Fibroblast of pulmonary artery (primary cell): ENCODE data around the gene DIAPH3.
A peak's percentile ranks its signal among the peaks of the same experiment; 100 is the strongest.

Source experiments
- DNase-seq: peaks from one replicate; pipeline ENCODE4 v3.0.0-alpha.2; 2010; ENCODE audit warnings: low read depth
- H3K4me3 ChIP-seq: replicated peaks from 2 replicates; pipeline ENCODE4 v1.5.1; 2011; ENCODE audit warnings: low read depth, mild to moderate bottlenecking, control low read depth, low read length, moderate library complexity
- CTCF ChIP-seq: IDR thresholded peaks from 2 replicates; pipeline ENCODE4 v1.5.1; 2011; ENCODE audit warnings: mild to moderate bottlenecking, control low read depth, low read length, inconsistent platforms; ENCODE audit errors: missing control alignments

The DIAPH3 gene

DNA sequence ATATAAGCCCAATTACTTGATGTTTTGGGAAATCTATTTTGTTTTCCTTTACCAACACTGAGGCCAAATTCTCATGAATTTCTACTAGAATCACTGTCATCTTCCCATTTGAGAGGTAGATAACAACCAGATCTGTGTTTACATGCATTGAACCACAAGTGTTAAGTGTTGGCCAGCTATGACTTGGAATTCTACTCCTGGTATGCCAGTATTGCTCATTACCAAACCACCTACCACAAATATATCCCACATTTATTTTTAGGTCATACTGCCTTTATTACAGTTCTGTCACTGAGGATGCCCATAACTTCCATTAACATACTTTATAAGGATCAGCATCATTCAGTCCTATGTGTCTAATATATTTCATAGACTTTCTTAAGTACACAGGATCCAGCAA lies 328.9 kb downstream of the DIAPH3 start:
- peak; percentile 3 for DNase-seq
- no peak overlapping the region for H3K4me3 ChIP-seq
- no peak for TF ChIP-seq CTCF

GRCh38 chr13:59829690-59830089 lies 334.0 kb downstream of the DIAPH3 start:
- no peak overlapping the region for H3K4me3 ChIP-seq
- peak; percentile 4 for DNase-seq
- TF ChIP-seq CTCF = no peak

DNA sequence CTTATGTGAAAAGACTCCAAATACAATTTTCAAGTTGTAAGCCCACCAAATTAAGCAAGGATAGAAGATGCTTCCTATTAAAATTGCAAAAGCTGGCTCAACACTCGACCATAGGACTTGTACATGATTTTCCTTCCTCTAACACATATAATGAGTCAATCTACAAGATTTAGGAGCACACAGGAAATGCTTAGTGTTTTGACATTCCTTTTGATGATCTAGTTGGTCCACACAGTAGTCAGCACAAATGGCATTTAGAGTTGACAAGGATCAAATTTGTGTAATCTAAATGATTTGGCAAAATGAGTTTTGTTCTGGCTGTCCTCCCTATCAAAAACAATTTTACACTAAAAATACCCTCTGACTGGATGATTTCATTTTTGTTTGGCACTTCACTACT lies 340.2 kb downstream of the DIAPH3 start:
- DNase-seq = peak; percentile 44
- no peak for TF ChIP-seq CTCF
- no peak overlapping the region for H3K4me3 ChIP-seq

DNA sequence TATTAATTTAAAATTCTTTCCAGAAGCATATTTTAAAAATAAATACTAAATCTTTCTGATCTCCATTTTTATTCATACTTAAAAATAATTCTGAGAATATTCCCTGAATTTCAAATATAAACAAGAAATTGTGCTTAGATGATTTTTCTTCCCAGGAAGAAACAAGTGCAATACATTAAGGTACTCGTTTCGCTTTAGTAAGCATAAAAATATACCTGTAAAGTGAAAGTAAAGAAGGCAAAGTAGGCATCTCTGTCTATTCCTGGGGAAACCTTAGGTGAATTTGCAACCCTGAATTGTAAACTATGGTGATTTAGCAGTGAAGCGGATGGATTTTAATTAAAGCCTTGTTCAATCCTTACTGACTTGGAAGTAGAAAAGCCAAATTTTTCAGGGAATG lies 354.2 kb downstream of the DIAPH3 start:
- no peak for DNase-seq
- no peak overlapping the region for H3K4me3 ChIP-seq
- TF ChIP-seq CTCF = no peak

DNA sequence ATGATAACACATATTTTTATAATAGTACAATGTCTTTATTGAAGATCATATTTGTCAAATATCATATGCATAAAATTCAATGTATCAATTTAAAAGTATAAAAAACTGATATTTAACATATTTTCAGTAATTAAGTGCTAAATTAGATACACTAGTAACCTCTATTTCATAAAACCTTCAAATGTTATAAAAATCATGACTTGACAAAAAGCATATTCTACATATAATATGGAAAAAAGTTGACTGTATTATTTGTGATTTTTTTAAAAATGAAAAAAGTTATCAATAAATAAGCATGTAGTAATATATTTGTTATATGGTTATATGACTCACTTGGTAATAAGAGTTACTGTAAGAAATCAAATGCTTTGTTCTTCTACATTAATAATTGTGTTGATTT lies 356.9 kb downstream of the DIAPH3 start:
- no peak for DNase-seq
- no peak overlapping the region for H3K4me3 ChIP-seq
- TF ChIP-seq CTCF = no peak

GRCh38 chr13:59801107-59801880 lies 362.4 kb downstream of the DIAPH3 start:
- no peak for TF ChIP-seq CTCF
- no peak for DNase-seq
- no peak overlapping the region for H3K4me3 ChIP-seq

GRCh38 chr13:59793107-59793506 lies 370.6 kb downstream of the DIAPH3 start:
- no peak for TF ChIP-seq CTCF
- no peak for DNase-seq
- no peak overlapping the region for H3K4me3 ChIP-seq
